Left ventricle myocardium inferior (tissue), 1 donor: ENCODE results near the gene DNAJC30. TPM values are rescaled to one million over a fixed set of nuclear protein-coding genes. Genes with fewer than 3 reads are reported as not detected.

ENCODE experiments used
- DNase-seq: peaks from one replicate; pipeline ENCODE4 v3.0.0-alpha.2; 2020
- H3K27ac ChIP-seq: fragments of 200-600 bp; replicated peaks from 2 replicates; pipeline ENCODE4 v1.8.0; 2021
- H3K27me3 ChIP-seq: fragments of 200-600 bp; 2 replicates; pipeline ENCODE4 v1.8.0; 2021; ENCODE audit warnings: low read depth
- H3K36me3 ChIP-seq: fragments of 200-600 bp; 2 replicates; pipeline ENCODE4 v1.8.0; 2021
- H3K4me1 ChIP-seq: fragments of 200-600 bp; 2 replicates; pipeline ENCODE4 v1.8.0; 2021
- H3K4me3 ChIP-seq: fragments of 200-600 bp; 2 replicates; pipeline ENCODE4 v1.8.0; 2021; ENCODE audit warnings: mild to moderate bottlenecking, moderate library complexity
- H3K9me3 ChIP-seq: fragments of 200-600 bp; replicated peaks from 2 replicates; pipeline ENCODE4 v1.8.0; 2021
- CTCF ChIP-seq: fragments of 200-600 bp; IDR thresholded peaks from 2 replicates; pipeline ENCODE4 v1.8.0; 2021; ENCODE audit warnings: antibody characterized with exemption, mild to moderate bottlenecking, borderline replicate concordance
- intact Hi-C: fragments of 100-400 bp; cut with micrococcal nuclease; formaldehyde crosslinking; loops from one replicate; pipeline ENCODE4 v1.11.0; 2022
- total RNA-seq: library from RNA; stranded (reverse); fragmentation: NEBNext Ultra II Directional; extraction: Animal tissue kit (Norgen Biotek cat#: 25700); gene quantifications from one replicate; pipeline ENCODE4 v1.2.1, GENCODE V29; 2021
- donor health status: DM: no; HTN: yes; CAD: no; lungs with severe emphysema.

The DNAJC30 gene
- total RNA-seq, 1 donor from 2014 or later, result 14.0 TPM

DNA sequence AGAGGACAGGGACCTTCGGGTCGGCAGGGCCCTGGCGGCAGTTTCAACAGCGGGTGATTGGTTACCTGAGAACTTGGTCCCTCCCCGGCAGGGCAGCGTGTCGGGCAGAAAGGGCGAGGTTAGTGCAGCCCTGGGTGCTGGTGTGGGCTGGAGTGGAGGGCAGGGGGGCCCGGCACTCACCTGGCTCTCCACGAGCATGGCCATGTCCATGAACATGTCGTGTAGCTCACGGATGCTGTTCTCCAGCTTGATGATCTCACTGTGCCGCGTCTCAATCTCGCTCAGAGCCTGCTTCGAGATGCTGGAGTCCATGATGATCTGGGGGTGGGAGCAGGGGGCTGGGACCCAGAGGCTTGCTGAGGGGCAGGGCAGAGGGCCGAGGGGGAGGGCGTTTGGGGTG is 19.4 kb upstream of the DNAJC30 start:
- Histone ChIP-seq H3K27ac (no peak overlapping the region), H3K9me3 (no peaks in the 10 kb centered on the region), H3K4me3 (no peak overlapping the region), H3K4me1 (no peaks in the 10 kb centered on the region), H3K27me3 (no peaks in the 10 kb centered on the region), H3K36me3 (peaks cover 27% of the 10 kb centered on the region)
- no peak for DNase-seq
- no peak for TF ChIP-seq CTCF
- intact Hi-C loops, result no loop called here

- Histone ChIP-seq H3K27me3 (no peaks in the 10 kb centered on the region), H3K9me3 (no peaks in the 10 kb centered on the region), H3K4me1 (no peaks in the 10 kb centered on the region), H3K36me3 (peaks cover 32% of the 10 kb centered on the region), H3K4me3 (no peak overlapping the region), H3K27ac (no peak overlapping the region)
- TF ChIP-seq CTCF, result no peak
- intact Hi-C loops, result no loop called here
- no peak for DNase-seq
These were observed 19.0 kb upstream of the DNAJC30 start for GRCh38 chr7:73702226-73702625.

DNA sequence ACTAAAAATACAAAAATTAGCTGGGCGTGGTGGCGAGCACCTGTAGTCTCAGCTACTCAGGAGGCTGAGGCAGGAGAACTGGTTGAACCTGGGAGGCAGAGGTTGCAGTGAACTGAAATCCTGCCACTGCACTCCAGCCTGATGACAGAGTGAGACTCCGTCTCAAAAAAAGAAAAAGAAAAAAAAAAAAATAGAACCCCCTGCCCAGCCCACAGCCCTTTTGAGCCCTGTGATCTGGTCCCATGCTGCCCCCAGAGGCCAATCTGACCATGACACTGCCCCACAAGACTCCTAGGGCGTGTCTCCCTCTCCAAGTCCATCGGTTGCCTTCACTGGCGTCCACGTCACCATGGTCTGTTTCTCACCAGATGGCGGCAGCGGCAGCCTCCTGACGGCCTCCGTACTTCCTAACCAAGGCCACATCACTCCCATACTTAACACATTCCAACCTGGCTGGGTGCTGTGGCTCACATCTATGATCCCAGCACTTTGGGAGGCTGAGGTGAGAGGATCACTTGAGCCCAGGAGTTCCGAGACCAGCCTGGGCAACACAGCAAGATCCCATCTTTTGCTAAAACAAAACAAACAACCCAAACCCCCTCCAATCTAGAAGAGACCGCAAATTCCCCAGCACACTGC is 18.2 kb upstream of the DNAJC30 start:
- Histone ChIP-seq H3K4me3 (no peak overlapping the region), H3K4me1 (no peaks in the 10 kb centered on the region), H3K9me3 (no peaks in the 10 kb centered on the region), H3K27me3 (no peaks in the 10 kb centered on the region), H3K27ac (no peak overlapping the region), H3K36me3 (peaks cover 39% of the 10 kb centered on the region)
- intact Hi-C loops, result no loop called here
- DNase-seq, result no peak
- TF ChIP-seq CTCF, result peak; percentile 60

DNA sequence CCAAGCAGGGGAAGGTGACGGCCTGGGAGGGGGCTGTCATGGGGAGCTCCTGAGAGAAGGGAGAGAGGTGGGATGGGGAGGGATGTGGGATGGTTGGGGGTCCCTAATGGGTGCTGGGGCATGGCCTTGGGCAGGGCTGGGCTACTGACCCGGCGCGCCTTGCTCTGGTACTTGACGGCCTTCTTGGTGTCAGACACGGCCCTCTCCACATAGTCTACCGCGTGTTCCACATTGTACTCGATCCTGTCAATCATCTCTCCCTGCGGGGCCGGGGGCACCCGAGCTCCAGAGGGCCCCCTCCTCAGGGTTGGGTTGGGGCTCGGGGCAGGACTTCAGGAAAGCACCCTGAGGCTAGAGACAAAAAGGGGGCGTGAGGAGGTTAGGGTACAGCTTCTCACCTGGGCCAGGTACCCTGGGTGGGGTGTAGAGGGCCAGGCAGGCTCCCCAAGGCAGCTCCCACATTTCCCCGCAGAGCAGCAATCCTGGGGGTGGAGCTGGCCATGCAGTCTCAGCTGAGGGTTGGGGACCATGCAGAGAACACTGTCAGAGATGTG is 17.4 kb upstream of the DNAJC30 start:
- no peak overlapping the region for H3K4me3 ChIP-seq
- H3K27ac ChIP-seq, result no peak overlapping the region
- H3K9me3 ChIP-seq, result no peaks in the 10 kb centered on the region
- TF ChIP-seq CTCF, result no peak
- no peak for DNase-seq
- H3K4me1 ChIP-seq, result no peaks in the 10 kb centered on the region
- intact Hi-C loops, result no loop called here
- H3K36me3 ChIP-seq, result peaks cover 47% of the 10 kb centered on the region
- no peaks in the 10 kb centered on the region for H3K27me3 ChIP-seq

DNA sequence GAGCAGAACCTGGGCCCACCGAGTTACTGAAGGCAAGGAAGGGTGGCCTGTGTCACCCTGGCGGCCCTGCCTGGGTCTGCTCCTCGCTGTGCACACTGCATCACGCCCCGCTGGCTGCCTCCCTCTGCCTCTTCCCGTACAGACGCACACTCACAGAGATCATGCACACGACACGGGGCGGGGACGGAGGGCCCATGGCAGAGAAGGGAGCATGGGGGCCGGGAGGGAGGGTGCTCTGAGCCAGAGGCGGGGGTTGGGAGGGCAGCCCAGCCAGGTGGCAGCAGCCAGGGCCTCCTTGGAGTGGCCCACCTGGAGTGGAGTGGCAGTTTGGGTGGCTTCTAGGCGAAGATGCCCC is 16.8 kb upstream of the DNAJC30 start:
- no peaks in the 10 kb centered on the region for H3K9me3 ChIP-seq
- H3K36me3 ChIP-seq, result peaks cover 53% of the 10 kb centered on the region
- no peak overlapping the region for H3K27ac ChIP-seq
- TF ChIP-seq CTCF, result no peak
- no peaks in the 10 kb centered on the region for H3K4me1 ChIP-seq
- H3K27me3 ChIP-seq, result no peaks in the 10 kb centered on the region
- no peak for DNase-seq
- no peak overlapping the region for H3K4me3 ChIP-seq
- intact Hi-C loops, result no loop called here
